HG03135 (cell line): ENCODE results near the gene KRTAP9-7.

Source experiments
- ATAC-seq: cut with Tn5 transposase; IDR thresholded peaks from one replicate; pipeline ENCODE4 v1.9.1; 2021; ENCODE audit warnings: mild to moderate bottlenecking, moderate library complexity; ENCODE audit not compliant: unreplicated experiment

KRTAP9-7 gene

GRCh38 chr17:41318231-41318630 lies 42.7 kb downstream of the KRTAP9-7 start:
- no peak for ATAC-seq

GRCh38 chr17:41322094-41322902 lies 46.8 kb downstream of the KRTAP9-7 start:
- no peak for ATAC-seq

GRCh38 chr17:41322903-41323895 lies 47.7 kb downstream of the KRTAP9-7 start:
- ATAC-seq: no peak

GRCh38 chr17:41324180-41325075 lies 48.9 kb downstream of the KRTAP9-7 start:
- no peak for ATAC-seq

GRCh38 chr17:41325126-41325525 lies 49.6 kb downstream of the KRTAP9-7 start:
- ATAC-seq: no peak

GRCh38 chr17:41325611-41326010 lies 50.1 kb downstream of the KRTAP9-7 start:
- ATAC-seq: no peak
